Measurements from ENCODE around the gene SCUBE1. TPM values are rescaled to one million over a fixed set of nuclear protein-coding genes. Genes with fewer than 3 reads are reported as not detected.

Gene SCUBE1
- total RNA-seq, 1 donor from 2014 or later = 25.9 TPM

DNA sequence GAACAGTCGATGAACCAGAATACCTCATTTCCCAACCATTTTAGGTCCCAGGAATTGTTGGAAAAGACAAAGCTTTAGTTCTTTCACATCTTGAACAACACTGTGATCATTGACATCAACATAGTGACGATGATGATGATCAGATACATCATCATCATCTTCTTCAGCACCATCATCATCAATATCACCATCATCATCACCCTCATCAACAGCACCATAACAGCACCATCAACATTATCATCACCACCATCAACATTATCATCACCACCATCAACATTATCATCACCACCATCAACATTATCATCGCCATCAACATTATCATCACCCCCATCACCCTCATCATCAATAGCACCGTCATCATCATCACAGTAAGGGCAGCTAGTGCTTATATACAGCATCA, 8.8 kb downstream of the SCUBE1 start:
- Histone ChIP-seq H3K79me2 (ENCODE audit: low read depth) (no peaks in the 10 kb centered on the region), H3K27me3 (no peaks in the 10 kb centered on the region), H3K4me1 (peaks cover 20% of the 10 kb centered on the region), H2AFZ (replicated peaks) (no peak overlapping the region), H3K4me2 (no peak overlapping the region), H4K20me1 (ENCODE audit: low read depth) (peaks cover 57% of the 10 kb centered on the region), H3K9me3 (ENCODE audit: low read depth) (no peaks in the 10 kb centered on the region), H3K36me3 (no peaks in the 10 kb centered on the region), H3K9ac (no peak overlapping the region), H3K27ac (no peak overlapping the region), H3K4me3 (no peak overlapping the region), H3F3A (ENCODE audit: low read depth) (peaks cover 10% of the 10 kb centered on the region)
- no peak for DNase-seq (ENCODE audit: low spot score)
- H3K4me1 Mint-ChIP-seq = peaks cover 19% of the 10 kb centered on the region
- H3K36me3 Mint-ChIP-seq = peaks cover 8% of the 10 kb centered on the region
- peaks cover 6% of the 10 kb centered on the region for H3K27me3 Mint-ChIP-seq (ENCODE audit: insufficient read depth, low read depth)
- no peak for TF ChIP-seq EZH2phosphoT487 (IDR thresholded peaks at IDR 0.05)
- TF ChIP-seq EZH2 (IDR thresholded peaks at IDR 0.05) = no peak
- TF ChIP-seq, protein P1, sequence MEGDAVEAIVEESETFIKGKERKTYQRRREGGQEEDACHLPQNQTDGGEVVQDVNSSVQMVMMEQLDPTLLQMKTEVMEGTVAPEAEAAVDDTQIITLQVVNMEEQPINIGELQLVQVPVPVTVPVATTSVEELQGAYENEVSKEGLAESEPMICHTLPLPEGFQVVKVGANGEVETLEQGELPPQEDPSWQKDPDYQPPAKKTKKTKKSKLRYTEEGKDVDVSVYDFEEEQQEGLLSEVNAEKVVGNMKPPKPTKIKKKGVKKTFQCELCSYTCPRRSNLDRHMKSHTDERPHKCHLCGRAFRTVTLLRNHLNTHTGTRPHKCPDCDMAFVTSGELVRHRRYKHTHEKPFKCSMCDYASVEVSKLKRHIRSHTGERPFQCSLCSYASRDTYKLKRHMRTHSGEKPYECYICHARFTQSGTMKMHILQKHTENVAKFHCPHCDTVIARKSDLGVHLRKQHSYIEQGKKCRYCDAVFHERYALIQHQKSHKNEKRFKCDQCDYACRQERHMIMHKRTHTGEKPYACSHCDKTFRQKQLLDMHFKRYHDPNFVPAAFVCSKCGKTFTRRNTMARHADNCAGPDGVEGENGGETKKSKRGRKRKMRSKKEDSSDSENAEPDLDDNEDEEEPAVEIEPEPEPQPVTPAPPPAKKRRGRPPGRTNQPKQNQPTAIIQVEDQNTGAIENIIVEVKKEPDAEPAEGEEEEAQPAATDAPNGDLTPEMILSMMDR (IDR thresholded peaks at IDR 0.05) = no peak
- no peaks in the 10 kb centered on the region for H3K9me3 Mint-ChIP-seq
- no peak overlapping the region for H3K27ac Mint-ChIP-seq
- no peak overlapping the region for H3K4me3 Mint-ChIP-seq

DNA sequence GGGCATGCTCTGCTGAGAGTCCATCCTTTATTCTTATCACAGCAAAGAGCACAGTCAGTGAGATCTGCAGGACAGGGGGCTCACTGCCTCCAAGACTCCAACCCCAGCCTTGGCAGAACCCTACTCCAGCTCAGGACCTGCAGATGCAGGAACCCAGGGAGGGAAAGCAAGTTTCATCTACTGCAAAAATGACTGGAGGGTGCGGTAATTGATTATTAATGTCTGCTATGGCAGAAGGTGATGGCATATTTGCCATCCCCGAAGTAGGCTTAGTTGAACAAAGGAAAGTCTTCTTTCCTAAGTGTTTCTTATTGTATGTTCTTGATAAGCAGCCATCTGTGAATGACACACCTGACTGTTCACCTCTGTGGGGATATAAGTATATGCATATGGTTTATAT, 9.2 kb downstream of the SCUBE1 start:
- Histone ChIP-seq H3K4me3 (no peak overlapping the region), H3K36me3 (no peaks in the 10 kb centered on the region), H2AFZ (replicated peaks) (no peak overlapping the region), H3K4me2 (no peak overlapping the region), H3K27me3 (no peaks in the 10 kb centered on the region), H3K27ac (no peak overlapping the region), H3K4me1 (peaks cover 21% of the 10 kb centered on the region), H3K9ac (no peak overlapping the region), H3K9me3 (ENCODE audit: low read depth) (no peaks in the 10 kb centered on the region), H4K20me1 (ENCODE audit: low read depth) (peaks cover 57% of the 10 kb centered on the region), H3K79me2 (ENCODE audit: low read depth) (no peaks in the 10 kb centered on the region), H3F3A (ENCODE audit: low read depth) (peaks cover 11% of the 10 kb centered on the region)
- H3K4me1 Mint-ChIP-seq = peaks cover 21% of the 10 kb centered on the region
- no peak for DNase-seq (ENCODE audit: low spot score)
- no peak overlapping the region for H3K4me3 Mint-ChIP-seq
- H3K27ac Mint-ChIP-seq = no peak overlapping the region
- H3K27me3 Mint-ChIP-seq (ENCODE audit: insufficient read depth, low read depth) = peaks cover 6% of the 10 kb centered on the region
- no peaks in the 10 kb centered on the region for H3K9me3 Mint-ChIP-seq
- TF ChIP-seq EZH2phosphoT487 (IDR thresholded peaks at IDR 0.05) = no peak
- TF ChIP-seq, protein P1 (IDR thresholded peaks at IDR 0.05) = no peak
- no peak for TF ChIP-seq EZH2 (IDR thresholded peaks at IDR 0.05)
- peaks cover 8% of the 10 kb centered on the region for H3K36me3 Mint-ChIP-seq

- H3K4me1 Mint-ChIP-seq = peaks cover 28% of the 10 kb centered on the region
- Histone ChIP-seq H3K79me2 (ENCODE audit: low read depth) (no peaks in the 10 kb centered on the region), H3K4me1 (peaks cover 23% of the 10 kb centered on the region), H3K9me3 (ENCODE audit: low read depth) (no peaks in the 10 kb centered on the region), H3K4me2 (no peak overlapping the region), H4K20me1 (ENCODE audit: low read depth) (peaks cover 57% of the 10 kb centered on the region), H3F3A (ENCODE audit: low read depth) (peaks cover 14% of the 10 kb centered on the region), H3K27ac (no peak overlapping the region), H2AFZ (replicated peaks) (no peak overlapping the region), H3K36me3 (no peaks in the 10 kb centered on the region), H3K9ac (no peak overlapping the region), H3K4me3 (no peak overlapping the region), H3K27me3 (no peaks in the 10 kb centered on the region)
- peaks cover 8% of the 10 kb centered on the region for H3K36me3 Mint-ChIP-seq
- H3K27ac Mint-ChIP-seq = no peak overlapping the region
- DNase-seq (ENCODE audit: low spot score) = no peak
- H3K27me3 Mint-ChIP-seq (ENCODE audit: insufficient read depth, low read depth) = peaks cover 6% of the 10 kb centered on the region
- no peak overlapping the region for H3K4me3 Mint-ChIP-seq
- H3K9me3 Mint-ChIP-seq = no peaks in the 10 kb centered on the region
- TF ChIP-seq EZH2 (IDR thresholded peaks at IDR 0.05) = no peak
- no peak for TF ChIP-seq EZH2phosphoT487 (IDR thresholded peaks at IDR 0.05)
- TF ChIP-seq, protein P1 (IDR thresholded peaks at IDR 0.05) = no peak
Observed at GRCh38 chr22:43333156-43333555, 10.0 kb downstream of the SCUBE1 start.
